Duodenal mucosa (tissue), 2 donors: ENCODE results near the gene IFNLR1.

Experiments
- H3K27ac ChIP-seq: one replicate; pipeline ENCODE4 v1.7.0; 2013; ENCODE audit warnings: low read depth, low read length
- H3K27me3 ChIP-seq, 2 donors: one replicate each; pipeline ENCODE4 v1.7.0; 2013; ENCODE audit warnings: low read length in 2 of 2, control low read depth in 1 of 2; ENCODE audit not compliant: insufficient read depth in 2 of 2, control insufficient read depth in 1 of 2
- H3K36me3 ChIP-seq, 2 donors: one replicate each; pipeline ENCODE4 v1.7.0; 2013; ENCODE audit warnings: low read length in 2 of 2, control low read depth in 1 of 2; ENCODE audit not compliant: insufficient read depth in 2 of 2, control insufficient read depth in 1 of 2
- H3K4me1 ChIP-seq, 2 donors: one replicate each; pipeline ENCODE4 v1.7.0; 2013; ENCODE audit warnings: low read length in 2 of 2, control low read depth in 1 of 2; ENCODE audit not compliant: insufficient read depth in 2 of 2, control insufficient read depth in 1 of 2
- H3K4me3 ChIP-seq, 2 donors: one replicate each; pipeline ENCODE4 v1.7.0; 2013; ENCODE audit warnings: low read length in 2 of 2, low read depth in 1 of 2
- H3K9ac ChIP-seq, 2 donors: one replicate each; pipeline ENCODE4 v1.7.0; 2013; ENCODE audit warnings: low read length in 2 of 2, low read depth in 1 of 2
- H3K9me3 ChIP-seq, 2 donors: one replicate each; pipeline ENCODE4 v1.7.0; 2013; ENCODE audit warnings: low read length in 2 of 2, control low read depth in 1 of 2; ENCODE audit not compliant: control insufficient read depth in 1 of 2

IFNLR1 gene

DNA sequence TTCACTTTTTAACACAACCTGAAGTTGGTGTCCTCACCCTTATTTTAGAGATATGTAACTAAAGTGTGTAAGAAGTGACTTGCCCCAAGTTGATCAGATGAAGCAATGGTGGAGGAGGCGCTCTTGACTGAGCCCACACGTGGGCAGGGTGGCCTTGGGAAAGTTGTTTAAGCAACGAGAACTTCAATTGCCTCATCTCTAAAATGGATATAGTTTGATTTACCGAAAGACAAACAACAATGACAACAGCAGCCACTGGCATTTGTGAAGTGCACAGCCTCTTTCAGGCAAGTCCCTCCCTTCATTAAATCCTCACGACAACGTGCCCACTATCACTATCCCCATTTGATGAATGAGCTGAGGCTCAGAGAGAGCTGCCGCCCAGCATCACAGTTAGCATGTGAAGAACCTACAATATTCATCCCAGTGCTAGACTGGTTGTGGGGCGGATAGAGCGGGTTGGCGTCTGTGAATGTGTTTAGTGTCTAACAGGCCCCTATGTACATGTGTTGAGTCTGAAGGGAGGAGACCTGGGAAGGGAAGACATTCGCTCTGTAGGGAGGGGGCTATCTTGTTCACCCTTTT is 47.2 kb downstream of the IFNLR1 start:
- peaks cover 0 to 19% of the 10 kb centered on the region in 2 donors for H3K36me3 ChIP-seq
- no peaks in the 10 kb centered on the region for H3K9me3 ChIP-seq
- no peaks in the 10 kb centered on the region for H3K27me3 ChIP-seq
- no peak overlapping the region for H3K4me3 ChIP-seq
- no peak overlapping the region for H3K27ac ChIP-seq
- peaks cover 20 to 25% of the 10 kb centered on the region in 2 donors for H3K4me1 ChIP-seq
- no peak overlapping the region for H3K9ac ChIP-seq

DNA sequence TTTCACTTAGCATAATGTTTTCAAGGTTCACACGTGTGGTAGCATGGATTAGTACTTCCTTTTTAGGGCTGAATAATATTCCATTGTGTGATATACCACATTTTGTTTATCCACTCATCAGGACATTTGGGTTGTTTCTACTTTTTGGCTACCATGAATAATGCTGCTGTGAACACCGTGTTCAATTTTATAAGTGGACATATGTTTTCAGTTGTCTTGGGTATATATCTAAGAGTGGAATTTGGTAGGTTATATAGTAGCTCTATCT is 47.9 kb downstream of the IFNLR1 start:
- Histone ChIP-seq H3K9ac (no peak overlapping the region), H3K27ac (no peak overlapping the region), H3K4me3 (no peak overlapping the region), H3K36me3 (peaks cover 0 to 24% of the 10 kb centered on the region in 2 donors), H3K9me3 (no peaks in the 10 kb centered on the region), H3K27me3 (no peaks in the 10 kb centered on the region), H3K4me1 (peaks cover 20 to 23% of the 10 kb centered on the region in 2 donors)

DNA sequence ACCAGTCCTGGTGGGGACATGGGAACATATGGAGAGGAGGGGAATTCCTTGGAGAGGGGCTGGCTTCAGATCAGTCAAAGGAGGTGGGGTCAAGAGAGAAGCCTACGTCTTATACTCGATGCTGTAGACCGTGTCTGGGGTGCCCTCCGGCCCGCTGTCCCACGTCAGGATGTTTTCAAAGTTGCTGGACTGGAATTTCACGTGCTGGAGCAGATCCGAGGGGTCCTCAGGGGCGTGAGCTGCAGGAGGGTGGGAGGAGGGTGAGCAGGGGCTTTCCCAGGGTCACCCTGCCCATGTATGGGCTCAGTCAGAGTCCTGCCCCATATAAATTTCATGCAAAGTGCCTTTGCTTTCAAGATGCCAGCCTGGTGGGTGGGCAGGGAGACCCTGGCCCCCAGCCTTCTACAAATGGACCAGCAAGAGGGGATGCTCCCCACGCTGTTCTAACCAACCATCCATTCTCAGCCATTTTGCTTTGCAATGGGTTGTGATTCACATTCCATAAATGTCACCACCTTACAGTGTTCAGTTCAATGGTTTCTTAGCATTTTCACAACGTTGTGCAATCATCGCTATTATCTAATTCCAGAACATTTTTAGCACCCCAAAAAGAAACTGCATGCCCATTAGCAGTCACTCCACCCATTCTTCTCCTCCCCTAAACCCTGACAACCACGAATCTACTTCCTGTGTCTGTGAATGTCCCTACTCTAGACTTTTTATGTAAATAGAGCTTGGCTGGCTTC is 48.4 kb downstream of the IFNLR1 start:
- peaks cover 0 to 28% of the 10 kb centered on the region in 2 donors for H3K36me3 ChIP-seq
- H3K9me3 ChIP-seq: no peaks in the 10 kb centered on the region
- no peaks in the 10 kb centered on the region for H3K27me3 ChIP-seq
- peaks cover 16 to 18% of the 10 kb centered on the region in 2 donors for H3K4me1 ChIP-seq
- H3K27ac ChIP-seq: no peak overlapping the region
- no peak overlapping the region for H3K4me3 ChIP-seq
- H3K9ac ChIP-seq: no peak overlapping the region

DNA sequence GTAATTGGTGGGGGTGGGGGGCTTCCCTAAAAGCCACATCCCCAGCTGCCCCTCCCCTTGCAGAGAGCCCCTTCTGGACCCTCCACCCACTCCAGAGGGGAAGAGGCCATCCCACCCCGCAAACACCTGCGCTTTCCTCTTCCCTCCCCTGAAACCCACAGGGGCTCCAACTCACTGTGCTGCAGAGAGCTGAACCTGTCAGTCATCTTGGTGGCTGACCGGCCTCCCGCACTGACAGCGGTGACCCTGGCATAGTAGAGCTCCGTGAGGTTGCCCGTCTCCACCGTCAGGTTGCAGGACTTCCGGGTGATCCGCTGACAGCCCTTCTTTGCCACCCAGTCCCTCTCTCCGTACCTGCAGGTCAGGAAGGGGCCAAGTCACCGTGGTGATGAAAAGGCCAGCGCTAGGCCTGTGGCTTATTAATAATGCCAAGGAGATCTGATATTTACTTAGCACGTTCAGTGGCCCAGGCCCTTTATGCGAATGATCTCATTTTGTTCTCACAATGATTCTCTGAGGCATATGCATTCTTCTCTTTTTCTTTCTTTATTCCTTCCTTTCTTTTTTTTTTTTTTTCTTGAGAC is 50.0 kb downstream of the IFNLR1 start:
- Histone ChIP-seq H3K9me3 (no peaks in the 10 kb centered on the region), H3K36me3 (peaks cover 0 to 38% of the 10 kb centered on the region in 2 donors), H3K4me1 (peaks cover 10 to 11% of the 10 kb centered on the region in 2 donors), H3K27ac (no peak overlapping the region), H3K9ac (no peak overlapping the region), H3K27me3 (no peaks in the 10 kb centered on the region), H3K4me3 (no peak overlapping the region)

DNA sequence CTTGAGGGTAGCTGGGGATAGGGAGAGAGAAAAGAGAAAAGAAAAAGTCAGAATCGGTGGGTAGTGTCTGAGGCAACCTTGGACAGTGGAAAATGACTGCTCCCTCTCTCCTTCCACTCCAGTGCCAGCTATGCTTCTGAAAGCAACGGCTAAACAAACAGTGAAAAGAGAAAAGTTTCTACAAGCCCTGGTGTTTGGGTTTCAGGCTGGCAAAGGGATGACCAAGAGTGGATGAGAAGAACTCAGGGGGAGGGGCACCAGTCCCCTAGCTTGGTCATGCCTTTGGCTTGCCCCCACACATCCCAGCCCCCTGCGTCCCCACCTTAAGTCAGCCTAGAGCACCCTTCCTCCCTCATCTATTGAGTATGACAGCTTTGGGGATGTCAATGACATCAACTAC is 52.7 kb downstream of the IFNLR1 start:
- no peaks in the 10 kb centered on the region for H3K4me1 ChIP-seq
- no peaks in the 10 kb centered on the region for H3K27me3 ChIP-seq
- H3K36me3 ChIP-seq: peaks cover 0 to 50% of the 10 kb centered on the region in 2 donors
- H3K4me3 ChIP-seq: no peak overlapping the region
- no peak overlapping the region for H3K27ac ChIP-seq
- H3K9me3 ChIP-seq: peaks cover 3% of the 10 kb centered on the region in 2 donors
- no peak overlapping the region for H3K9ac ChIP-seq

DNA sequence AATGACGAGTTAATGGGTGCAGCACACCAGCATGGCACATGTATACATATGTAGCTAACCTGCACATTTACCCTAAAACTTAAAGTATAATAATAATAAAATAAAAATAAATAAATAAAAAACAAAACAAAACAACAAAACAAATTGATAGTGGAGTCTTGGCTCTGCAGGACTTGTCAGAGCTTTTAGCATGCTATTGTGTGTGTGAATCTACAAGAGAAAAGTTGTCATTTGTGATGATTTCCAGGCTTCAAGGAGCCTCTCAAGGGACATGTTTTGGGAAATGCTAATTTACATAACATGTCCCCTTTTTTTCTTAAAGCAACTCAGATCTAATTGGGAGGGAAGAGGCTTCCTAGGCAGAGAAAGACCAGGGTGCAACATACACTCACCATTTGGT is 53.3 kb downstream of the IFNLR1 start:
- Histone ChIP-seq H3K4me1 (no peaks in the 10 kb centered on the region), H3K27me3 (no peaks in the 10 kb centered on the region), H3K9ac (no peak overlapping the region), H3K4me3 (no peak overlapping the region), H3K36me3 (peaks cover 0 to 53% of the 10 kb centered on the region in 2 donors), H3K27ac (no peak overlapping the region), H3K9me3 (peaks cover 3% of the 10 kb centered on the region in 2 donors)

DNA sequence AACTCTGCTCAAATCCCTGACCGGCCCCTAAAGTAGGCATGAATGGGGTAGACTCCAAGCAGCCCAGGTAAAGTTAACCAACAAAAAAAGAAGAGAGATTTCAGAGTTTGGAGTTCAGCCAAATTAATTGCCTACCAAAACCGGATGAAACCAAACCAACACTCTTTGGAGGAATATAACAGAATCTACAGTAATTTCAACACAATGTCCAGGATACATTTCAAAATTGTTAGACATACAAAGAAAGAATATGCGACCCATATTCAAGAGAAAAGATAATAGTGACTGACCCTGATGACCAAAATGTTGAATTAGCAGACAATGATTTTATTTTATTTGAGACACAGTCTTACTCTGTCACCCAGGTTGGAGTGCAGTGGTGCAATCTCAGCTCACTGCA is 56.7 kb downstream of the IFNLR1 start:
- Histone ChIP-seq H3K27ac (no peak overlapping the region), H3K9me3 (peaks cover 3% of the 10 kb centered on the region in 2 donors), H3K9ac (no peak overlapping the region), H3K4me3 (no peak overlapping the region), H3K36me3 (peaks cover 0 to 60% of the 10 kb centered on the region in 2 donors), H3K27me3 (no peaks in the 10 kb centered on the region), H3K4me1 (no peaks in the 10 kb centered on the region)

DNA sequence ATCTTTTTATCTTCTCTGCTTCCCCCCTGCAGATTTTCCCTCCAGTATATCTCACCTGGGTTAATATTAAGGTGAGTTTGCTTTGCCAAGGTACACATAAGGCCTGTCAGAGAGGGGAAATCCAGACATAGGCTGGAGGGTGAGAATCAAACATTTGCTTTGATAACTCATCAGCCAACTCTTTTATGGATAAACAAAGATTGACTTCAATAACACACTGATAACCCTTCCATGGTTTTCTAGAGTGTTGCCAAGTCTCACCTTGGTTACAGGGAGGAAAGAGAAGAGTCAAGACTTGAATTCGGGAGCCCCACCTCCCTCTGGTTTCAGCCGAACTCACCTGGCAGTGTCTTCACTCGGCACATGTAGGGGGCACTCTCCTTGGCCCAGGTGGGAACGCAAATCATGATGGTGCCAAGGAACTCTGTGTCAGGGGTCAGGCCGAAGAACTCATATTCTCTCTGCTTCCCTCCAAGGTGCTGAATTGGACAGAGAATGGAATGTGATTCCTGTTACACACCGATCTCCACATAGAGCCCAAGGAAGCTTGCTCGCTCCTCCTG is 59.2 kb downstream of the IFNLR1 start:
- no peak overlapping the region for H3K9ac ChIP-seq

DNA sequence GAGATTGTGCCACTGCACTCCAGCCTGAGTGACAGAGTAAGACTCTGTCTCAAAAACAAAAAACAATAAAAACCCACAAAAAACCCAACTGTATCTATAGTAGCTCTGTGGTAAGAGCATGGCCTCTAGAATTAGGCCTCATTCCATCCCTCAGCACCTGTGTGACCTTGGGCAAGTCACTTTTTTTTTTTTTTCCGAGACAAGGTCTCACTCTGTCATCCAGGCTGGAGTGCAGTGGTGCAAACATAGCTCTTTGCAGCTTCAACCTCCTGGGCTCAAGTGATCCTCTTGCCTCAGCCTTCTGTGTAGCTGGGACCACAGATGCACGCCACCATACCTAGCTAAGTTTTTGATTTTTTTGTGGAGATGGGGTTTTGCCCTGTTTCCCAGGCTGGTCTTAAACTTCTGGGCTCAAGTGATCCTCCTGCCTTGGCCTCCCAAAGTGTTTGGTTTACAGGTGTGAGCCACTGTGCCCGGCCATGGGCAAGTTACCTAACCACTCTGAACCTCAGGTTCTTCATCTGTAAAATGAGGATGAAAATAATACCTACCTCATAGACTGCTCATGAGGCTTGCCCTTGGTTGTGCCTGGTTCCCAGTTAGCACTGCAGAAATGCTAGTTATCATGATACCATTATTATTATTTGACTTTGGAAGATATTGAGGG is 59.8 kb downstream of the IFNLR1 start:
- Histone ChIP-seq H3K9me3 (peaks cover 3% of the 10 kb centered on the region in 2 donors), H3K27ac (no peak overlapping the region), H3K9ac (no peak overlapping the region), H3K4me3 (no peak overlapping the region), H3K4me1 (no peaks in the 10 kb centered on the region), H3K36me3 (peaks cover 0 to 61% of the 10 kb centered on the region in 2 donors), H3K27me3 (no peaks in the 10 kb centered on the region)

More for the DNA sequence above, 59.2 kb downstream of the IFNLR1 start:
- Histone ChIP-seq H3K27ac (no peak overlapping the region), H3K4me3 (no peak overlapping the region), H3K36me3 (peaks cover 0 to 63% of the 10 kb centered on the region in 2 donors), H3K9me3 (peaks cover 3% of the 10 kb centered on the region in 2 donors), H3K27me3 (no peaks in the 10 kb centered on the region), H3K4me1 (no peaks in the 10 kb centered on the region)

DNA sequence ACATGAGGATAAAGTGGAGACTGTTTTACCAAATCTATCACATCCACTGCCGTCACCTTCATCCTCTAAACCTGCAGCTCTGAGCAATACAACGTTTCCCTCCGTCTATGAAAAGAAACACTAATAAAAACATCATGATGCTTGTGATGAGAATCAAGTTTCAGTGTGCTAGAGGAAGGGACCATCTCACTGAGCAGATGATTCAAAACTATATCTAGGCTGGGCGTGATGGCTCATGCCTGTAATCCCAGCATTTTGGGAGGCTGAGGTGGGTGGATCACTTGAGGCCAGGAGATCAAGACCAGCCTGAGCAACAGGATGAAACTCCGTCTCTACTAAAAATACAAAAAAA is 60.4 kb downstream of the IFNLR1 start:
- Histone ChIP-seq H3K4me1 (no peaks in the 10 kb centered on the region), H3K4me3 (no peak overlapping the region), H3K9me3 (peaks cover 3% of the 10 kb centered on the region in 2 donors), H3K36me3 (peaks cover 0 to 56% of the 10 kb centered on the region in 2 donors), H3K27ac (no peak overlapping the region), H3K9ac (no peak overlapping the region), H3K27me3 (no peaks in the 10 kb centered on the region)
